Stimulated activated CD4-positive, alpha-beta T cell treated with anti-CD3 and anti-CD28 coated beads, Interleukin-12 subunit alpha, Interleukin-12 subunit beta, amount 100 ng/mL, for 24 hours (primary cell): ENCODE data around the gene TPM4.
"Not testable (repeated sequence)": the region's sequence is repeated elsewhere in the genome, so short reads cannot be mapped to it uniquely, and the experiment has no call there.

ENCODE experiments used
- DNase-seq, 2 experiments: peaks; one replicate each; pipeline ENCODE4 v3.0.0-alpha.2; 2020; ENCODE audit warnings: low read depth in 2 of 2

The TPM4 gene

GRCh38 chr19:16071072-16071691 is 5.1 kb upstream of the TPM4 start:
- DNase-seq: no peak

DNA sequence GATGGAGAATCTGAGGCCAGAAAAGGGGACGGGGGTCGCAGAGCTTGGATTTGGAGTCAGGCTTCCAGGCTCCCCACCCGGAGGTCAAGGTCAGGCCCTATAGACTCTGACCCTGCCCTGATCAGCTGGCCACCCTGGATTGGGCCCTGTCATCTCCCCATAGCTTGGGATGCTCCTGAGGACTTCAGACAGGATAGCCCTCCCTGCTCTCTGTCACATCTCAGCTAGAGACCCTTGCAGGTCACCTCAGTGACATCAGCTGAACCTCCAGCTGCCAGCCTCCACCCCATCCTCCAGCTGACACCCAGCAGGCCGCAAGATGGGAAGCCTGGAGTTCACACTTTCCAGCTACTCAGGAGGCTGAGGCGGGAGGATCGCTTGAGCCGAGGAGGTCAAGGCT is 2.8 kb upstream of the TPM4 start:
- no peak for DNase-seq

- no peak for DNase-seq
Measured at GRCh38 chr19:16073988-16074387, 2.3 kb upstream of the TPM4 start.

- DNase-seq: no peak
Measured at GRCh38 chr19:16074488-16075365, 1.6 kb upstream of the TPM4 start.

GRCh38 chr19:16075430-16076153 is 703 bp upstream of the TPM4 start:
- no peak for DNase-seq

- no peak for DNase-seq
Measured at GRCh38 chr19:16076958-16077611, 790 bp downstream of the TPM4 start.

GRCh38 chr19:16077984-16078758 is 1.9 kb downstream of the TPM4 start:
- no peak for DNase-seq

DNA sequence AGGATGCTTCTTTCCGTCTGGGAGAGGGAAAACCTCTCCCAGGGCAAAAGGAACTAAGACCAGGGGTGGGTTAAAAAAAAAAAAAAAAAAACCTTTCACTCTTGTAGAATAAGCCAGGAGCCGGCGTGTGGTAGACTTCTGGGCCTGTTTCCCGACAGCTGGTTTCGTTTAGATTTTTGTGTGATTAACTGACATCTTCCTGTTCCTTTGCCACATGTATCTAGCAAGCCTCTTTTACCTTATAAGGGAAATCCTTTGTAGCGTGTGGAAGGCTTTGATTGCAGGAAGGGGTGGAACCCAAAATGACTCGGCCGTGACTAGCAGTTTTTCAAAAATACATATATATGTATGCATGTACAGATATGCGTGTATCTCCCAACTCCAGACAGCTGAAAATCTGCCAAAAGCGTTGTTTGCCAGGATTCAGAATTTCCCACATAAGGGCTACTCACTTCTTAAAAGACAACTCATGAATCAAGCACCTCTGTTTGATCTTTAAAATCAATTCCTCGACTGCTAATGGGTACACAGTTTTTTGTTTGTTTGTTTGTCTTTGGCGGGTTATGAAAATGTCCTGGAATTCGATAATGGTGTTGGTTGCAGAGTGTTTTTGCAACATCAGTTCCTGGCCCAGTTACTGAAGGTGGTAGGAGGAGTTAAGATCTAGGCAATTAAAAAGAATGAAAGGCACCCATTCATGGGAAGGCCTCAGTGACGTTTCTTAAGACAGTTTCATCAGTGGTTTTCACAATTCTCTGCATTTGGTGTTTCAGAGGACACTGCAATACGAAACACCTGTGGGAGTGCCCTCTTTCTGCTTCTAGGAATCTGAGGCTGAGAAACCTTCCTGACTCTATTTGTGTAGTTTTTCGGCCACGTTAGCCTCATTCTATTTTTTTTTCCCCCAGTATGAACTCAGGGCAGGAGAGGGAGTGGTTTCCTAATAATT is 2.7 kb downstream of the TPM4 start:
- peak in 1 of 2 experiments; percentile 43 for DNase-seq

DNA sequence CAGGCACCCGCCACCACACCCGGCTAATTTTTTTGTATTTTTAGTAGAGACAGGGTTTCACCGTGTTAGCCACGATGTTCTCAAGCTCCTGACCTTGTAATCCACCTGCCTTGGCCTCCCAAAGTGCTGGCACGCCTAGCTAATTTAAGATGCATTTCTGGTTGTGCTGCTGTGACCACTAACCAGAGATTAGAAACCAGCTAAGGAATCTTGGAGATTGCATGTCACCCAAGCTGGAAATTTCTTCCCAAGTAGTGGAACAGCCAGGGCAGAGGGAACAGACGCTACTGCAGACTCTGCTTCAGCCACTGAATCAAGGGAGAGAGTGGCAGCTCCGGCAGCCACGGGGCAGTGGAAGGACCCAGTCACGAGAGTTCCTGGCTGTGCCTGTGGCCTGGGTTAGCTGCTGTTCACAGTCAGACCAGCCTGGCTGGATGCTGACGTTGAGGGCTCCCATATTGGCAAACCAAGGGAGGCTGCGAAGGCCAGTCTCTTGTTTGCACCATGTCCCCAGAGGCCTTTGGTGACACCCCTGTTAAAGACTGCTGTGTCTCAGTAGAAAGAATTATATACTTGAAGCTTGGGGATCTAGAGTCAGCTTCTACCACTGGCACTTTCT is 7.9 kb downstream of the TPM4 start:
- no peak for DNase-seq

DNA sequence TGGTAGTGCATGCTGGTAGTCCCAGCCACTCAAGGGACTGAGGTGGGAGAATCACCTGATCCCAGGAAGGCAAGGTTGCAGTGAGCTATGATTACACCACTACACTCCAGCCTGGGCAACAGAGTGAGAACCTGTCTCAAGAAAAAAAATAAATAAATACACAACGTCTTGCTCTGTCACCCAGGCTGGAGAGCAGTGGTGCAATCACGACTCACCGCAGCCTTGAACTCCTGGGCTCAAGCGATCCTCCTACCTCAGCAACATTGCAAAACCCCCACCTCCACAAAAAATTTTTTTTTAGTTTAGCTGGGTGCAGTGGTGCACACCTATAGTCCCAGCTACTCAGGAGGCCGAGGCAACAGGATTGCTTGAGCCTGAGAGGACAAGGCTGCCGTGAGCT is 8.8 kb downstream of the TPM4 start:
- no peak for DNase-seq

- DNase-seq: not testable (repeated sequence)
Measured at GRCh38 chr19:16087404-16087803, 11.1 kb downstream of the TPM4 start.

DNA sequence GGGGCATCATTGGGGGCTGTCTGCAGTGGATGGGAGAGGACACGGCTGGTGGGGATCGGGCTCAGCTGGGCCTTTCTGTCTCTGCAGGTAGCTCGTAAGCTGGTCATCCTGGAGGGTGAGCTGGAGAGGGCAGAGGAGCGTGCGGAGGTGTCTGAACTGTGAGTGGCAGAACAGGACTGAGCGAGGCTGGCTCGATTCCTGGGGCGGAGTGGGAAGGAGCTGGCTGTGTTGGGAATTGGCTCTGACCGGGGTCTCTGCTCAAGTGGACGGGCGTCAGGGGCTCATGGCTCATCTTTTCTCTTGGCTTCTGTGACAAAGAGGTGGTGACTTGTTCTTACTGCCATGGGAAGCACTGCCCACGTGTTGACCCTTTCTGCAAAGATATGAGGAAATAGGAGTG is 11.6 kb downstream of the TPM4 start:
- no peak for DNase-seq

DNA sequence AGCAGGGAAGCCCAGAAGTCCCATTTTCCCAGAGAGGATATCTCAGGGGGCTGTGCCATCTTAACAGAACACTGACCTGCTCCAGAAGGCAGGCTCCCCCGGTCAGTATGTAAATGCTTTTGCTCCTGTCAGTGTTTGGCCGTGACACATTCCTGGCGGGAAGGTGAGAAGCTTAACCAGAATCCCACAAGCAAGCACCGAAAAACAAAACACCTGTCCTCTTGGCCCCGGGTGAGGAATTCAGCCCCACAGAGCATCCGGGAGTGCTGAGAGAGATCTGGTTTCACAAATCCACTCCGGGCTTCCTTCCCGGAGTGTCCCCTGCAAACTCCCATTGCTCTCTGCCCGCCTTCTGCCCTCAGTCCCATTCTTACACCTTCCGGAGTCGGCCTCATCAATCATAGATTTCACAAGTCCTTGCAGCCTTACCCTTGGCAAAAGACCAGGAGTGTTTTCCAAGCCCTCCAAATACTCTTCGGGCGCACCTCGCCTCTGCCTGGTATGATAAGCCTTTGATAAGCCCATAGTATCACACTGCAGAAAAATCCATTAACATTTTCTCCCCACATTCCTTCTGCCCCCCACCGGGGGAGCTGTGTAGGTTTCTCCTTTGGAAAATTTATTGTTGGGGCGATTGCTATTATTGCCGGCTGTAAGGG is 12.2 kb downstream of the TPM4 start:
- DNase-seq: no peak

- no peak for DNase-seq
Measured at GRCh38 chr19:16089010-16089846, 12.9 kb downstream of the TPM4 start.

GRCh38 chr19:16091546-16092475 is 15.5 kb downstream of the TPM4 start:
- no peak for DNase-seq

DNA sequence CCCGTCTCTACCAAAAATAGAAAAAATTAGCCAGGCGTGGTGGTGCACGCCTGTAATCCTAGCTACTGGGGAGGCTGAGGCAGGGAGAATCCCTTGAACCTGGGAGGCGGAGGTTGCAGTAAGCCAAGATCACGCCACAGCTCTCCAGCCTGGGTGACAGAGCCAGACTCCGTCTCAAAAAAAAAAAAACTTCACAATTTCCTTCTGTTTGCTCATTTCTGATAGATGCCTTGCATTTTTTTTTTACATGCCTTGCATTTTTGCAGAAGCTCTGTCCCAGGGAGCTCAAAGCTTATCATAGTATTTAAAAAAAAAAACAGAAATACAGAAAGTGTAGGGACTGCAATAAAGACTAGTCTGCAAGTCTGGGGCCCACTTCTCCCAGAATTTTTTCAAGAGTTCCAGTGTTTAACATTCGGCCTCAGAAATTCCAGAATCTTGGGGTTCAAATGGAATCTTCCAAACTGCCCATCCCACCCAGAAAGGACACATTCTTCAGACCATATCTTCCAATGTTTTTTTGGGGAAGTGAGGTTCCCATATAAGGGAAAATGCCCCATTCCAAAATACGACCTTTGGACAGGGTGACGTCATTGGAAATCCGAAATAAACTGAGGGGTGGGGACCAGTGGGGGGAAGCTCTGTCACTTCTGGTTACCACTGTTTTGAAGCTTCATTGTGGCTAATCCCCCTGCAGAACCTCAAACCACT is 18.2 kb downstream of the TPM4 start:
- DNase-seq: no peak
